Neural progenitor cell (in vitro differentiated cells): ENCODE data around the gene NAP1L5. TPM values are rescaled to one million over a fixed set of nuclear protein-coding genes. Genes with fewer than 3 reads are reported as not detected.

Source experiments
- DNase-seq: peaks from one replicate; pipeline ENCODE4 v3.0.0-alpha.2; 2016; ENCODE audit warnings: low spot score
- H2AFZ ChIP-seq: fragments of 200-600 bp; sonication (generic); replicated peaks from 2 replicates; pipeline ENCODE4 v1.6.1; 2016; ENCODE audit warnings: antibody characterized with exemption
- H3F3A ChIP-seq: fragments of 200-600 bp; sonication (generic); 2 replicates; pipeline ENCODE4 v1.6.1; 2016; ENCODE audit warnings: antibody characterized with exemption, low read depth
- H3K27ac ChIP-seq: fragments of 200-600 bp; sonication (generic); 2 replicates; pipeline ENCODE4 v1.5.1; 2016; ENCODE audit warnings: mild to moderate bottlenecking
- H3K27me3 ChIP-seq: fragments of 200-600 bp; sonication (generic); 2 replicates; pipeline ENCODE4 v1.6.1; 2016; ENCODE audit warnings: mild to moderate bottlenecking, moderate library complexity
- H3K36me3 ChIP-seq: fragments of 200-600 bp; sonication (generic); 2 replicates; pipeline ENCODE4 v1.5.1; 2016
- H3K4me1 ChIP-seq: fragments of 200-600 bp; sonication (generic); 2 replicates; pipeline ENCODE4 v1.6.1; 2016; ENCODE audit warnings: mixed run types
- H3K4me2 ChIP-seq: fragments of 200-600 bp; sonication (generic); 2 replicates; pipeline ENCODE4 v1.6.1; 2016
- H3K4me3 ChIP-seq: fragments of 200-600 bp; sonication (generic); 2 replicates; pipeline ENCODE4 v1.5.1; 2016
- H3K79me2 ChIP-seq: fragments of 200-600 bp; sonication (generic); 2 replicates; pipeline ENCODE4 v1.6.1; 2016; ENCODE audit warnings: low read depth
- H3K9ac ChIP-seq: fragments of 200-600 bp; sonication (generic); 2 replicates; pipeline ENCODE4 v1.6.1; 2016
- H3K9me3 ChIP-seq: fragments of 200-600 bp; sonication (generic); 2 replicates; pipeline ENCODE4 v1.5.1; 2016; ENCODE audit warnings: low read depth
- H4K20me1 ChIP-seq: fragments of 200-600 bp; sonication (generic); 2 replicates; pipeline ENCODE4 v1.6.1; 2016; ENCODE audit warnings: low read depth
- H3K27ac Mint-ChIP-seq: 3 replicates; pipeline ENCODE4 v1.8.0; 2021; ENCODE audit warnings: mixed read lengths
- H3K27me3 Mint-ChIP-seq: 2 replicates; pipeline ENCODE4 v1.8.0; 2022; ENCODE audit warnings: low read depth, mild to moderate bottlenecking, inconsistent platforms, moderate library complexity, mixed read lengths; ENCODE audit not compliant: insufficient read depth
- H3K36me3 Mint-ChIP-seq: 3 replicates; pipeline ENCODE4 v1.8.0; 2021; ENCODE audit warnings: mixed read lengths
- H3K4me1 Mint-ChIP-seq: 3 replicates; pipeline ENCODE4 v1.8.0; 2021; ENCODE audit warnings: mixed read lengths
- H3K4me3 Mint-ChIP-seq: 3 replicates; pipeline ENCODE4 v1.8.0; 2021; ENCODE audit warnings: mild to moderate bottlenecking, moderate library complexity, mixed read lengths
- H3K9me3 Mint-ChIP-seq: 3 replicates; pipeline ENCODE4 v1.8.0; 2020; ENCODE audit warnings: mixed read lengths
- CTCF ChIP-seq: fragments of 200-600 bp; sonication (generic); IDR thresholded peaks from 2 replicates; pipeline ENCODE4 v1.5.1; 2017; ENCODE audit warnings: antibody characterized with exemption, mild to moderate bottlenecking
- EZH2 ChIP-seq: fragments of 200-600 bp; sonication (generic); IDR thresholded peaks from 2 replicates; pipeline ENCODE4 v1.6.1; 2017; ENCODE audit warnings: antibody characterized with exemption, mild to moderate bottlenecking, moderate library complexity
- EZH2phosphoT487 ChIP-seq: fragments of 200-600 bp; sonication (generic); IDR thresholded peaks from 2 replicates; pipeline ENCODE4 v1.6.1; 2017; ENCODE audit warnings: antibody characterized with exemption
- total RNA-seq: library from RNA; depleted of rRNA; stranded (reverse); fragments of >200 nt; gene quantifications from 2 replicates; pipeline ENCODE4 v1.2.3, GENCODE V29; 2015; ENCODE audit warnings: low replicate concordance

NAP1L5 gene
- total RNA-seq, 1 donor from 2014 or later, result 6.9 TPM

- Histone ChIP-seq H3K9me3 (no peaks in the 10 kb centered on the region), H3K36me3 (no peaks in the 10 kb centered on the region), H3K4me3 (no peak overlapping the region), H2AFZ (no peak overlapping the region), H3K4me2 (no peak overlapping the region), H3K4me1 (no peaks in the 10 kb centered on the region), H3K79me2 (no peaks in the 10 kb centered on the region), H3K9ac (no peak overlapping the region), H3K27me3 (no peaks in the 10 kb centered on the region), H3F3A (no peaks in the 10 kb centered on the region), H3K27ac (no peak overlapping the region), H4K20me1 (no peaks in the 10 kb centered on the region)
- no peak for DNase-seq
- no peaks in the 10 kb centered on the region for H3K4me1 Mint-ChIP-seq
- TF ChIP-seq EZH2phosphoT487 (no peak), CTCF (no peak), EZH2 (no peak)
- H3K9me3 Mint-ChIP-seq, result no peaks in the 10 kb centered on the region
- H3K36me3 Mint-ChIP-seq, result peaks cover 4% of the 10 kb centered on the region
- H3K4me3 Mint-ChIP-seq, result no peak overlapping the region
- no peak overlapping the region for H3K27ac Mint-ChIP-seq
- H3K27me3 Mint-ChIP-seq, result peaks cover 2% of the 10 kb centered on the region
Measured at GRCh38 chr4:88655226-88655625, 42.4 kb downstream of the NAP1L5 start.

- Mint-ChIP-seq H3K4me1 (no peaks in the 10 kb centered on the region), H3K27me3 (peaks cover 2% of the 10 kb centered on the region), H3K27ac (no peak overlapping the region), H3K9me3 (no peaks in the 10 kb centered on the region), H3K4me3 (no peak overlapping the region), H3K36me3 (peaks cover 4% of the 10 kb centered on the region)
- Histone ChIP-seq H3K9ac (no peak overlapping the region), H3K27me3 (no peaks in the 10 kb centered on the region), H3K79me2 (no peaks in the 10 kb centered on the region), H3K4me2 (no peak overlapping the region), H3K4me3 (no peak overlapping the region), H3K4me1 (no peaks in the 10 kb centered on the region), H3K27ac (no peak overlapping the region), H4K20me1 (no peaks in the 10 kb centered on the region), H3F3A (no peaks in the 10 kb centered on the region), H2AFZ (no peak overlapping the region), H3K36me3 (no peaks in the 10 kb centered on the region), H3K9me3 (no peaks in the 10 kb centered on the region)
- TF ChIP-seq EZH2 (no peak), CTCF (no peak), EZH2phosphoT487 (no peak)
- no peak for DNase-seq
Measured at GRCh38 chr4:88653371-88653946, 44.2 kb downstream of the NAP1L5 start.

- no peaks in the 10 kb centered on the region for H3K36me3 ChIP-seq
- no peak overlapping the region for H3K4me3 Mint-ChIP-seq
- H2AFZ ChIP-seq, result no peak overlapping the region
- H4K20me1 ChIP-seq, result no peaks in the 10 kb centered on the region
- no peaks in the 10 kb centered on the region for H3K4me1 ChIP-seq
- no peaks in the 10 kb centered on the region for H3K36me3 Mint-ChIP-seq
- no peaks in the 10 kb centered on the region for H3K4me1 Mint-ChIP-seq
- DNase-seq, result no peak
- no peak overlapping the region for H3K4me2 ChIP-seq
- no peak overlapping the region for H3K4me3 ChIP-seq
- no peak overlapping the region for H3K9ac ChIP-seq
- H3K9me3 Mint-ChIP-seq, result no peaks in the 10 kb centered on the region
- no peaks in the 10 kb centered on the region for H3K27me3 ChIP-seq
- H3F3A ChIP-seq, result no peaks in the 10 kb centered on the region
- TF ChIP-seq EZH2 (no peak), EZH2phosphoT487 (no peak), CTCF (no peak)
- H3K9me3 ChIP-seq, result no peaks in the 10 kb centered on the region
- H3K27ac ChIP-seq, result no peak overlapping the region
- H3K27me3 Mint-ChIP-seq, result peaks cover 2% of the 10 kb centered on the region
- H3K27ac Mint-ChIP-seq, result no peak overlapping the region
- no peaks in the 10 kb centered on the region for H3K79me2 ChIP-seq
Measured at GRCh38 chr4:88649716-88650115, 47.9 kb downstream of the NAP1L5 start.
